Epithelial cell of proximal tubule (primary cell): Measurements from ENCODE around the gene CDC27. TPM values are rescaled to one million over a fixed set of nuclear protein-coding genes. Genes with fewer than 3 reads are reported as not detected.
A peak's percentile ranks its signal among the peaks of the same experiment; 100 is the strongest.

Experiments
- DNase-seq: peaks from one replicate; pipeline ENCODE4 v3.0.0-alpha.2; 2011; ENCODE audit warnings: low read depth
- H3K4me3 ChIP-seq: 2 replicates; pipeline ENCODE4 v1.5.1; 2011; ENCODE audit warnings: low read depth, mild to moderate bottlenecking, low read length
- total RNA-seq: library from RNA; depleted of rRNA; stranded (reverse); fragments of >200 nt; gene quantifications from 2 replicates; pipeline ENCODE4 v1.2.3, GENCODE V29; 2015
- TF ChIP-seq, protein P1 (sequence below): conservative IDR thresholded peaks from 2 replicates; pipeline ENCODE4 v1.5.1; 2012; ENCODE audit warnings: low read depth, mild to moderate bottlenecking, low read length

The CDC27 gene
- total RNA-seq, 1 donor from 2014 or later, result 28.1 TPM

DNA sequence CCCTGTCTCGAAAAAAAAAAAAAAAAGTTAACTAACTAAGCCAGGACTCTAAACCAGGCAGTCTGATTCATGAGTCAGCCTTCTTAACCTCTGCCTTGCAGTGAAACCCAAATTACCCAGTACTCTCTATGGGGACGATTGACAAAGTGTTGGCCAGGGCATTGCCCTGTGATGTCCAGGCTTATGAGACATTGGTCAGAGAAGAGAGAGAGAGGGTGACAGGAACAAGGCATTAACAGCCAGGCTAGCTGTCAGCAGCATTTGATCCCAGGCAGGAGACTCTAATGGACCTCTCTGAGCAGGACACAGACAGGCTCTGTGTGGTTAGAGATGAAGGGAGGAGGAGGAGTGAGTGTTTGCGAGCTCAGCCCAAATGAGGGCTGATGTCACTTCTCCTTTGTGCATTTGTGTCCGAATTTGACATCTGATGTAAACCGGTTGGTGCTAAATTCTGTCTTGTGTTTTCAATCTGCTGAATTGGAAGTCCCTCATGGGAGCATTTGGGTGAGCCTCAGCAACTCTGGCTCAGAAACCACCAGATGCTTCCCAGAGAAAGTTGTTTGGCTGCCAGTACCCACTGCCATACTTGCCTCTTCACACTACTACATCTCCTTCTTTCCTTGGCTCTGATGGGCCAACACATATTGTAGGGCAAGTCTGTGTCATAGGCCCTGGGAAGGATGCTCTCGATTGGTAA is 15.8 kb upstream of the CDC27 start:
- TF ChIP-seq, protein P1, sequence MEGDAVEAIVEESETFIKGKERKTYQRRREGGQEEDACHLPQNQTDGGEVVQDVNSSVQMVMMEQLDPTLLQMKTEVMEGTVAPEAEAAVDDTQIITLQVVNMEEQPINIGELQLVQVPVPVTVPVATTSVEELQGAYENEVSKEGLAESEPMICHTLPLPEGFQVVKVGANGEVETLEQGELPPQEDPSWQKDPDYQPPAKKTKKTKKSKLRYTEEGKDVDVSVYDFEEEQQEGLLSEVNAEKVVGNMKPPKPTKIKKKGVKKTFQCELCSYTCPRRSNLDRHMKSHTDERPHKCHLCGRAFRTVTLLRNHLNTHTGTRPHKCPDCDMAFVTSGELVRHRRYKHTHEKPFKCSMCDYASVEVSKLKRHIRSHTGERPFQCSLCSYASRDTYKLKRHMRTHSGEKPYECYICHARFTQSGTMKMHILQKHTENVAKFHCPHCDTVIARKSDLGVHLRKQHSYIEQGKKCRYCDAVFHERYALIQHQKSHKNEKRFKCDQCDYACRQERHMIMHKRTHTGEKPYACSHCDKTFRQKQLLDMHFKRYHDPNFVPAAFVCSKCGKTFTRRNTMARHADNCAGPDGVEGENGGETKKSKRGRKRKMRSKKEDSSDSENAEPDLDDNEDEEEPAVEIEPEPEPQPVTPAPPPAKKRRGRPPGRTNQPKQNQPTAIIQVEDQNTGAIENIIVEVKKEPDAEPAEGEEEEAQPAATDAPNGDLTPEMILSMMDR, result no peak
- DNase-seq, result no peak
- peak overlapping the region; percentile 44 for H3K4me3 ChIP-seq

DNA sequence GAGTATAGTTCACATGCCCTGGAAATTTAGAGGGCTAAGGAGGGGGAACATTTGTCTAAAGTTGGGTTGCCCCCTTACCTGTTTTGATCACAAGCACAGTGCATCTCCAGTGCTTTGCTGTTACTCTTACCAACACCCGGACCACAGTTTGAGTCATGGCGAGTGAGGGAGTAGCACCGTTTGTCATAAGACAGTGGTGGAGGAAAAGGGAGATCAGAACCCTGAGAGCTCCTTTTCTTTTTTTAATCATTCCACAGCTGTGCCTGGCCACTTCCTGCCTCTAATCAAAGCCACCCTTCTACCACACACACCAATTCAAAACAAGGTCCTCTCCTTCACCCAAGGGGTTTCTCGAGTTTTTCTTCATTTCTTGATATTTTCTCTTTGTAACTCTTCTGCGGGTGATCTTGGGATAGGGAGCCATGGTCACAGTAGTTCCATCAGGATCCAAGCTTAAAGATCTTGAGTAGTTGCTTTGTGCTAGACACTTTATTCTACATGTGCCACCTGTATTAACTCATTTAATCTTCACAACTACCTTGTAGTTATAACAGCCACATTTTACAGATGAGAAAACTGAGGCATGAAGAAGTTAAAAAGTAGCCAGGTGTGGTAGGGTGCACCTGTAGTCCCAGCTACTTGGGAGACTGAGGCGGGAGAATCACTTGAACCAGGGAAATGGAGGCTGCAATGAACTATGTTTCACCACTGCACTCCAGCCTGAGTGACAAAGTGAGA is 15.1 kb upstream of the CDC27 start:
- no peak for DNase-seq
- TF ChIP-seq, protein P1, result no peak
- H3K4me3 ChIP-seq, result no peak overlapping the region

GRCh38 chr17:47201166-47201565 is 12.1 kb upstream of the CDC27 start:
- no peak overlapping the region for H3K4me3 ChIP-seq
- TF ChIP-seq, protein P1, result no peak
- DNase-seq, result peak; percentile 39

DNA sequence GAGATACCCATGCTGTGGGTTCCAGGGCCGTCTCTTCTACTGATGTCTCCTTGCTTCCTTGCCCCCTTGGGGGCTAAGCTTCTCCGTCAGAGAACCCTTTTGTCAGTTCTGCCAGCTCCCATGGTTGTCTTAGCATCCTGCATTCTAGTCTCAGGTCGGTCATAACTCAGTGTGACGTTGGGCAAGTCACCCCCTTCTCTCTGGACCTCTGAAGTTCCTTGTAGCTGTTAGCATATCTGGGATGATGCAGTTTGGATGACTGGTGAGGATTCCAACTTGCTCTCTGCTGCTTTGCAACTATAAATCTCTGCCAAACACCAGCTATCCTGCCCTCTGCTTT is 11.2 kb upstream of the CDC27 start:
- TF ChIP-seq, protein P1, result no peak
- DNase-seq, result no peak
- no peak overlapping the region for H3K4me3 ChIP-seq

DNA sequence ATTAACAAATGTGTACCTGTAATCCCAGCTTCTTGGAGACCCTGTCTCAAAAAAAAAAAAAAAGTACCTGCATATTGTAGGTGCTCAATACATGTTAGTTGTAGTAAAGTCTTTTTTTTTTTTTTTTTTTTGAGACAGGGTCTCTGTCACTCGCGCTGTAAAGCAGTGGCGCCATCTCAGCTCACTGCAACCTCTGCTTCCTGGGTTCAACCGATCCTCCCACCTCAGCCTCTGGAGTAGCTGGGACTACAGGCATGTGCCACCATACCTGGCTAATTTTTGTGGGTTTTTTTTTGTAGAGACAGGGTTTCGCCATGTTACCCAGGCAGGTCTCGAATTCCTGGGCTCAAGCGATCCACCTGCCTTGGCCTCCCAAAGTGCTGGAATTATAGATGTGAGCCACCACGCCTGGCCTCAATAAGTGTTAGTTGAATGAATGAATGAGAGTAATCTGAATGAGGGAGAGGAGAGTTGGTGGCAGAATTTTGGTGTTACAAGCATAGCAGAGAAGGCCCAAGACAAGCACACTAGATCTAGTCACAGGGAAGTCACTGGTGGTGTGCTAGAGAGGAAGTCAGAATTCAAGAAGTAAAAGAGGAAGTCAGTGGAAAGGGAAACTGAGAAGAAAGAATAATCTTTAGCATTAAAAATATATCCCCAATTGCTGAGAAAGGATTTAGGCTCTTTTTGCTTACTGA is 10.7 kb upstream of the CDC27 start:
- no peak for DNase-seq
- TF ChIP-seq, protein P1, result no peak
- no peak overlapping the region for H3K4me3 ChIP-seq

GRCh38 chr17:47197821-47198220 is 8.7 kb upstream of the CDC27 start:
- no peak overlapping the region for H3K4me3 ChIP-seq
- TF ChIP-seq, protein P1, result no peak
- no peak for DNase-seq
